ENCODE results near the gene CCL28.

- no peak for TF ChIP-seq EP300 (IDR thresholded peaks at IDR 0.05)
- no peak for TF ChIP-seq CTCF (IDR thresholded peaks at IDR 0.05)
- no peak for TF ChIP-seq POLR2A (IDR thresholded peaks at IDR 0.05; ENCODE audit: low read depth)
- no peak for TF ChIP-seq POLR2AphosphoS5 (IDR thresholded peaks at IDR 0.05)
These were observed 53.5 kb downstream of the CCL28 start for GRCh38 chr5:43358726-43359125.

Measured in esophagus muscularis mucosa (tissue), 4 donors.